ENCODE data around the gene NFASC. TPM values are rescaled to one million over a fixed set of nuclear protein-coding genes. Genes with fewer than 3 reads are reported as not detected.

NFASC gene
- polyA plus RNA-seq, 3 donors = 0.08 TPM; not detected in 2

GRCh38 chr1:204834336-204834735 is 36.3 kb upstream of the NFASC start:
- Mint-ChIP-seq H3K27ac (no peak overlapping the region), H3K36me3 (no peaks in the 10 kb centered on the region), H3K4me1 (no peaks in the 10 kb centered on the region), H3K4me3 (no peak overlapping the region), H3K27me3 (ENCODE audit: low read depth in 3 of 3) (peaks cover 23 to 28% (median 24%) of the 10 kb centered on the region in 3 donors), H3K9me3 (peaks cover 0 to under 1% (median 0%) of the 10 kb centered on the region in 7 donors)
- Histone ChIP-seq H3K79me2 (ENCODE audit: insufficient read depth, low read length) (no peaks in the 10 kb centered on the region), H2AFZ (ENCODE audit: insufficient read depth, low read depth, low read length, poor library complexity, severe bottlenecking) (no peak overlapping the region), H3K4me3 (replicated peaks in 1 of 3; ENCODE audit: low read depth in 2 of 3, low read length in 3 of 3) (no peak overlapping the region), H3K4me1 (ENCODE audit: control insufficient read depth in 1 of 2, insufficient read depth in 2 of 2, low read length in 2 of 2) (no peaks in the 10 kb centered on the region), H4K20me1 (ENCODE audit: insufficient read depth, low read length) (no peaks in the 10 kb centered on the region), H3K27ac (ENCODE audit: low read depth in 1 of 2, low read length in 2 of 2) (no peak overlapping the region), H3K4me2 (replicated peaks; ENCODE audit: extremely low read depth, low read length, poor library complexity, severe bottlenecking) (no peak overlapping the region), H3K9me3 (replicated peaks in 1 of 2; ENCODE audit: control insufficient read depth in 1 of 2, insufficient read depth in 1 of 2, low read length in 2 of 2) (peaks cover 0 to 1% of the 10 kb centered on the region in 2 donors), H3K27me3 (ENCODE audit: control insufficient read depth in 2 of 2, insufficient read depth in 2 of 2, low read length in 2 of 2) (peaks cover 9 to 11% of the 10 kb centered on the region in 2 donors), H3K9ac (ENCODE audit: insufficient read depth, low read length, poor library complexity, severe bottlenecking) (no peak overlapping the region), H3K36me3 (replicated peaks in 1 of 2; ENCODE audit: control insufficient read depth in 1 of 2, insufficient read depth in 2 of 2, low read length in 2 of 2) (no peaks in the 10 kb centered on the region)
- TF ChIP-seq, protein P1, sequence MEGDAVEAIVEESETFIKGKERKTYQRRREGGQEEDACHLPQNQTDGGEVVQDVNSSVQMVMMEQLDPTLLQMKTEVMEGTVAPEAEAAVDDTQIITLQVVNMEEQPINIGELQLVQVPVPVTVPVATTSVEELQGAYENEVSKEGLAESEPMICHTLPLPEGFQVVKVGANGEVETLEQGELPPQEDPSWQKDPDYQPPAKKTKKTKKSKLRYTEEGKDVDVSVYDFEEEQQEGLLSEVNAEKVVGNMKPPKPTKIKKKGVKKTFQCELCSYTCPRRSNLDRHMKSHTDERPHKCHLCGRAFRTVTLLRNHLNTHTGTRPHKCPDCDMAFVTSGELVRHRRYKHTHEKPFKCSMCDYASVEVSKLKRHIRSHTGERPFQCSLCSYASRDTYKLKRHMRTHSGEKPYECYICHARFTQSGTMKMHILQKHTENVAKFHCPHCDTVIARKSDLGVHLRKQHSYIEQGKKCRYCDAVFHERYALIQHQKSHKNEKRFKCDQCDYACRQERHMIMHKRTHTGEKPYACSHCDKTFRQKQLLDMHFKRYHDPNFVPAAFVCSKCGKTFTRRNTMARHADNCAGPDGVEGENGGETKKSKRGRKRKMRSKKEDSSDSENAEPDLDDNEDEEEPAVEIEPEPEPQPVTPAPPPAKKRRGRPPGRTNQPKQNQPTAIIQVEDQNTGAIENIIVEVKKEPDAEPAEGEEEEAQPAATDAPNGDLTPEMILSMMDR (IDR thresholded peaks at IDR 0.05) = no peak
- intact Hi-C loops (cut with micrococcal nuclease) = no loop called here
- 20% methylated on average over 1 of the region's 5 CpGs for WGBS (ENCODE audit: insufficient coverage)
- DNase-seq = no peak

DNA sequence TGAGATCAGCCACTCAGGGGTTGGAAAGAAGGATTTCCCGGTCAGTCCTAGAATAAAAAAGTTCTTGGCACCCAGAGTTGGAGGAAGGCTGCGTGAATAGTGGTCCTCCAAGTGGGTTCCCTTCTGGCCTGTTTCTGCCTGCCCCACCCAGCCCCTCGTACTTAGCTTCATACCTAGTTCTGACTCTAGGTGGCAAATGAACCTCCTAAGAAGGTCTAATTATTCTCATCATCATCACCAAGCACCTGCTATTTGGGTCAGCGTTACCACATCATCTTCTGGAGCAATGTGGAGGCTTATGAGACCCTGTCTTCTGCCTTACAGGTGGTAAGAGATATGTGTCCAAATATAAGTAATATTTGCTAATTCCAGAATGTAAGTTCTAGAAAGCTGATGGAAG is 35.9 kb upstream of the NFASC start:
- peaks cover 19 to 24% (median 22%) of the 10 kb centered on the region in 3 donors for H3K27me3 Mint-ChIP-seq (ENCODE audit: low read depth in 3 of 3)
- Histone ChIP-seq H3K4me1 (ENCODE audit: control insufficient read depth in 1 of 2, insufficient read depth in 2 of 2, low read length in 2 of 2) (no peaks in the 10 kb centered on the region), H3K27me3 (ENCODE audit: control insufficient read depth in 2 of 2, insufficient read depth in 2 of 2, low read length in 2 of 2) (peaks cover 7 to 8% of the 10 kb centered on the region in 2 donors), H3K79me2 (ENCODE audit: insufficient read depth, low read length) (no peaks in the 10 kb centered on the region), H3K9ac (ENCODE audit: insufficient read depth, low read length, poor library complexity, severe bottlenecking) (no peak overlapping the region), H2AFZ (ENCODE audit: insufficient read depth, low read depth, low read length, poor library complexity, severe bottlenecking) (no peak overlapping the region), H4K20me1 (ENCODE audit: insufficient read depth, low read length) (no peaks in the 10 kb centered on the region), H3K4me2 (replicated peaks; ENCODE audit: extremely low read depth, low read length, poor library complexity, severe bottlenecking) (no peak overlapping the region), H3K9me3 (replicated peaks in 1 of 2; ENCODE audit: control insufficient read depth in 1 of 2, insufficient read depth in 1 of 2, low read length in 2 of 2) (no peaks in the 10 kb centered on the region), H3K27ac (ENCODE audit: low read depth in 1 of 2, low read length in 2 of 2) (no peak overlapping the region), H3K4me3 (replicated peaks in 1 of 3; ENCODE audit: low read depth in 2 of 3, low read length in 3 of 3) (no peak overlapping the region), H3K36me3 (replicated peaks in 1 of 2; ENCODE audit: control insufficient read depth in 1 of 2, insufficient read depth in 2 of 2, low read length in 2 of 2) (no peaks in the 10 kb centered on the region)
- H3K4me1 Mint-ChIP-seq = no peaks in the 10 kb centered on the region
- no peak for DNase-seq
- TF ChIP-seq, protein P1 (IDR thresholded peaks at IDR 0.05) = no peak
- no peaks in the 10 kb centered on the region for H3K36me3 Mint-ChIP-seq
- H3K4me3 Mint-ChIP-seq = no peak overlapping the region
- WGBS (ENCODE audit: insufficient coverage) = 57% methylated on average over 1 of the region's 4 CpGs
- H3K27ac Mint-ChIP-seq = no peak overlapping the region
- H3K9me3 Mint-ChIP-seq = no peaks in the 10 kb centered on the region
- intact Hi-C loops (cut with micrococcal nuclease) = no loop called here

Data from CD14-positive monocyte (primary cell).